IMR-90 (cell line): ENCODE measurements around the gene PLCH1.

Experiments used
- MXI1 ChIP-seq: IDR thresholded peaks from 2 replicates; pipeline ENCODE4 v1.6.1; 2012; ENCODE audit warnings: low read depth, mild to moderate bottlenecking, low read length, moderate library complexity, borderline replicate concordance
- NFE2L2 ChIP-seq: fragments of 150-350 bp; IDR thresholded peaks from 2 replicates; pipeline ENCODE4 v1.6.1; 2016; ENCODE audit warnings: low read depth, mild to moderate bottlenecking, low read length
- POLR2A ChIP-seq: IDR thresholded peaks from 2 replicates; pipeline ENCODE4 v1.6.1; 2012; ENCODE audit warnings: mild to moderate bottlenecking, low read depth, low read length
- RCOR1 ChIP-seq: IDR thresholded peaks from 2 replicates; pipeline ENCODE4 v1.6.1; 2012; ENCODE audit warnings: mild to moderate bottlenecking, low read length, improper control_type of control experiment; ENCODE audit not compliant: insufficient replicate concordance
- TF ChIP-seq, protein P1 (sequence below): conservative IDR thresholded peaks from 2 replicates; pipeline ENCODE4 v1.5.1; 2012; ENCODE audit warnings: mild to moderate bottlenecking, low read depth, low read length, improper control_type of control experiment
- TF ChIP-seq, protein P2 (sequence below): fragments of 150-350 bp; IDR thresholded peaks from 2 replicates; pipeline ENCODE4 v1.6.1; 2016; ENCODE audit warnings: low read depth, mild to moderate bottlenecking, low read length, moderate library complexity, borderline replicate concordance
- TF ChIP-seq, protein P3 (sequence below): fragments of 150-350 bp; IDR thresholded peaks from 2 replicates; pipeline ENCODE4 v1.6.1; 2017; ENCODE audit warnings: mild to moderate bottlenecking, antibody characterized with exemption, low read length, low read depth

DNA sequence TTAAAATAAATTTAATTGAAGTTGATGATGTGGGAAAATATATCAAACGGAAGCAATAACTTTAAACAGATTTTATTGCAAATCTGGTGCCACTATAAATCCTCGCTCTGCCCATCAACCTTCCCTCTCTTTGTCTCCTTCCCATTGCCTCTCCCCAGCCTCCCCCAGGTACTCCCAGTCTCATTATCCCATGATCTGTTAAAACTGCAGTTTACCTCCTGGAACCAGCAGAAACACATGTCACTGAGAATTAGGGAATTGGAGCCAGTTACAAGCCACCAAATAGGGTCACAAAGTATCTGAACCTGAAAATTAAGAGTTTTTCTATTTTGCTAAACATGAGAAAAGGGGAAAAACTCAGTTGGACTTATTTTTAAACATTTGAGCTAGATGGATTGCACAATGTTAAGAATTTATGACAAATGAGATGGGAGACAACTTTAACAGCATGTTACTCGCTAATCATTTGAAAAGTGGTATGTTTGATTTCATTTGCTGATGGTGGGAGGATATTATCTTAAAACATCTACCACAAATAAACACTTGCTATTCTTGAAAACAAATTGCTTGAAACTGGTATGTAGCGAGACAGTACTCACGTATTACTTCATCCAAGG lies 2.4 kb downstream of the PLCH1 start:
- TF ChIP-seq, protein P1, sequence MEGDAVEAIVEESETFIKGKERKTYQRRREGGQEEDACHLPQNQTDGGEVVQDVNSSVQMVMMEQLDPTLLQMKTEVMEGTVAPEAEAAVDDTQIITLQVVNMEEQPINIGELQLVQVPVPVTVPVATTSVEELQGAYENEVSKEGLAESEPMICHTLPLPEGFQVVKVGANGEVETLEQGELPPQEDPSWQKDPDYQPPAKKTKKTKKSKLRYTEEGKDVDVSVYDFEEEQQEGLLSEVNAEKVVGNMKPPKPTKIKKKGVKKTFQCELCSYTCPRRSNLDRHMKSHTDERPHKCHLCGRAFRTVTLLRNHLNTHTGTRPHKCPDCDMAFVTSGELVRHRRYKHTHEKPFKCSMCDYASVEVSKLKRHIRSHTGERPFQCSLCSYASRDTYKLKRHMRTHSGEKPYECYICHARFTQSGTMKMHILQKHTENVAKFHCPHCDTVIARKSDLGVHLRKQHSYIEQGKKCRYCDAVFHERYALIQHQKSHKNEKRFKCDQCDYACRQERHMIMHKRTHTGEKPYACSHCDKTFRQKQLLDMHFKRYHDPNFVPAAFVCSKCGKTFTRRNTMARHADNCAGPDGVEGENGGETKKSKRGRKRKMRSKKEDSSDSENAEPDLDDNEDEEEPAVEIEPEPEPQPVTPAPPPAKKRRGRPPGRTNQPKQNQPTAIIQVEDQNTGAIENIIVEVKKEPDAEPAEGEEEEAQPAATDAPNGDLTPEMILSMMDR = no peak
- TF ChIP-seq, protein P2, sequence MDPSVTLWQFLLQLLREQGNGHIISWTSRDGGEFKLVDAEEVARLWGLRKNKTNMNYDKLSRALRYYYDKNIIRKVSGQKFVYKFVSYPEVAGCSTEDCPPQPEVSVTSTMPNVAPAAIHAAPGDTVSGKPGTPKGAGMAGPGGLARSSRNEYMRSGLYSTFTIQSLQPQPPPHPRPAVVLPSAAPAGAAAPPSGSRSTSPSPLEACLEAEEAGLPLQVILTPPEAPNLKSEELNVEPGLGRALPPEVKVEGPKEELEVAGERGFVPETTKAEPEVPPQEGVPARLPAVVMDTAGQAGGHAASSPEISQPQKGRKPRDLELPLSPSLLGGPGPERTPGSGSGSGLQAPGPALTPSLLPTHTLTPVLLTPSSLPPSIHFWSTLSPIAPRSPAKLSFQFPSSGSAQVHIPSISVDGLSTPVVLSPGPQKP = no peak
- TF ChIP-seq NFE2L2 (no peak), MXI1 (no peak), RCOR1 (no peak), POLR2A (no peak)
- TF ChIP-seq, protein P3, sequence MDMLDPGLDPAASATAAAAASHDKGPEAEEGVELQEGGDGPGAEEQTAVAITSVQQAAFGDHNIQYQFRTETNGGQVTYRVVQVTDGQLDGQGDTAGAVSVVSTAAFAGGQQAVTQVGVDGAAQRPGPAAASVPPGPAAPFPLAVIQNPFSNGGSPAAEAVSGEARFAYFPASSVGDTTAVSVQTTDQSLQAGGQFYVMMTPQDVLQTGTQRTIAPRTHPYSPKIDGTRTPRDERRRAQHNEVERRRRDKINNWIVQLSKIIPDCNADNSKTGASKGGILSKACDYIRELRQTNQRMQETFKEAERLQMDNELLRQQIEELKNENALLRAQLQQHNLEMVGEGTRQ = no peak
